GM18858 (cell line): Measurements from ENCODE around the gene NR6A1.

Experiments used
- ATAC-seq: cut with Tn5 transposase; IDR thresholded peaks from one replicate; pipeline ENCODE4 v1.9.1; 2021; ENCODE audit not compliant: unreplicated experiment

Gene NR6A1

GRCh38 chr9:124506931-124507879 lies 263.9 kb downstream of the NR6A1 start, which contains the start of gene NR5A1:
TSS of gene NR5A1 (minus strand) at chr9:124507399. CDS start at chr9:124503395, 4,004 bp downstream.
- no peak for ATAC-seq

GRCh38 chr9:124506433-124506832 lies 264.7 kb downstream of the NR6A1 start:
- no peak for ATAC-seq

GRCh38 chr9:124505901-124506346 lies 265.2 kb downstream of the NR6A1 start:
- no peak for ATAC-seq

- no peak for ATAC-seq
These were observed 265.9 kb downstream of the NR6A1 start for GRCh38 chr9:124505006-124505900.

DNA sequence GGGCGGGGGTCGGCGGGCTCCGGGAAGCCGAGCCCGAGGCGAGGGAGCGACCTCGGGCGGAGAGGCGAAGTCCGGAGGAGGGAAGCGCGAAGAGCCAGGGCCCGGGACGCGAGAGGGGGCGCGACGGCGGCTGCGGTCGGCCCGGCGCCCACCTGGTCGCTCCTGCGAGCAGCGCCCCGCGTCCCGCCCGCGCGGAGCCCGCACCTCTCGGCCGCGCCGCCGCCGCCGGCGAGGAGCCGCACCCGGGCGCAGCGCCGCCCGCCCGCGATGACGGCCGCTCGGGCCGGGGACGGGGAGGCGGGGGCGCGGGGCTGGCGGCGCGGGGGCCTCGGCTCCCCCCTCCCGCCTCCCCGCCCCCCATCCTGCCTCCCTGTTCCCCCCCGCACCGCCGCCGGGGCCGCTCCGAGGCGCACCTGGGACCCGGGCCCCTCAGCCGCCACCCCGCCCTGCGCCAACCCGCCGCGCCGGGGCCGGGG lies 266.5 kb downstream of the NR6A1 start:
- no peak for ATAC-seq

DNA sequence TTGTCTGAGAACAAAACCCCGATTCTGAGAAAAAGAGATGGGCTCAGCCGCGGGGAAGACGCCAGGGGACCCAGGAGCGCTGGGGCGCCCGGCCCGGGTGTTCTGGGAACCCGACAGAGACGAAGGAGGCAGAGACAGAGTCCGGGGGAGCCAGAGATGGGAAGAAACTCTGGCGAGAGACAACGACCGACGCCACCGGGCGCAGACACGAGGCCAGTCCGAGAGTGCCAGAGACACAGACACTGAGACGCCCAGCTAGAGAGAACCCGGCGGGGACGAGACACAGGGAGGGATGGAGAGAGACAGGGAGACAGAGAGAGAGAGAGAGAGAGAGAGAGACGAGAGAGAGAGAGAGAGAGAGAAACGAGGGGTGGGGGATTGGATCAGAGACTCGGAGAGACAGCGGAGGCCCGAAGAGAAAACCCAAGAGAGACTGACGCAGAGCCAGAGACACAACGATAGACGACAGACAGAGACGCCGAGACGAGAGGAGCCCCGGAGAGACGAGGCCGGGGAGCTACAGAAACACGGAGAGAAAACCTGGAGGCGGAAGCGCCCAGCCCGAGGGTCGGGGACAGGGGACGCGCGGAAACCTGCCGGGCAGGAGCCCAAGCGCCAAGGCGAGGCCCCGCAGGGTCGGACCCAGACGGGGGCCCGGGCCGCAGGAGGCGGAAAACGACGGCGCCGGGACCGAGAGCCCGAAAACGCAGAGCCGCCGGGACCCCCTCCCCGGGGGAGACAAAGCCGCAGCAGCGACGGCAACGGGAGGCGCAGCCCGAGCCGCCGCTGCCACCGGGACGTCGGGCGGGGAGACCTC lies 267.2 kb downstream of the NR6A1 start:
- ATAC-seq = no peak

- no peak for ATAC-seq
These were observed 268.1 kb downstream of the NR6A1 start for GRCh38 chr9:124502711-124503702.

DNA sequence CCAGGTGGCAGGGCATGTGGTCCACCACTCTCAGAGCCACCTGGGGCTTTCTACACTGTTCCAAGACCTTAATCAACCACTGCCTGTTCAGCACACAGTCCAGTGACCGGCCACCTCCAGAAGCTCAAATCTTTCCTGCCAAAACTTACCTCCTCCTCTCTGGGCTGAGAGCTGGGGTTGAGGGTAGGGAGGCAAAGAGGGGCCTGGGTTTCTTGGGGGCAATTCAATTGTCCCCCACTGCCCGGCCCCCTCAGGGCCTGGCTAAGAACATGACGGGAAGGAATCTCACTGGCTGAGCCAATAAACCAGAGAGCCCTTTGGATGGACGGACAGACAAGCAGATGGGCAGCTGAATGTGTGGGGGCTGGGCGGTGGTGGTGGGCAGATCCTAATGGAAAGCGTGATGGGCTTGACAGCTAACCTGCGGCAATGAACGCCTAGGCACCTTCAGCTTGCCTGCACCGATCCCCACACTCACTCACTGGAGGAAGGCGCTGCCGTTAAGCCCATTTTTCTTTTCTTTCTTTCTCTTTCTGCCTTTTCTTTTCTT lies 269.3 kb downstream of the NR6A1 start:
- ATAC-seq = no peak

GRCh38 chr9:124500796-124501611 lies 270.1 kb downstream of the NR6A1 start:
- no peak for ATAC-seq

DNA sequence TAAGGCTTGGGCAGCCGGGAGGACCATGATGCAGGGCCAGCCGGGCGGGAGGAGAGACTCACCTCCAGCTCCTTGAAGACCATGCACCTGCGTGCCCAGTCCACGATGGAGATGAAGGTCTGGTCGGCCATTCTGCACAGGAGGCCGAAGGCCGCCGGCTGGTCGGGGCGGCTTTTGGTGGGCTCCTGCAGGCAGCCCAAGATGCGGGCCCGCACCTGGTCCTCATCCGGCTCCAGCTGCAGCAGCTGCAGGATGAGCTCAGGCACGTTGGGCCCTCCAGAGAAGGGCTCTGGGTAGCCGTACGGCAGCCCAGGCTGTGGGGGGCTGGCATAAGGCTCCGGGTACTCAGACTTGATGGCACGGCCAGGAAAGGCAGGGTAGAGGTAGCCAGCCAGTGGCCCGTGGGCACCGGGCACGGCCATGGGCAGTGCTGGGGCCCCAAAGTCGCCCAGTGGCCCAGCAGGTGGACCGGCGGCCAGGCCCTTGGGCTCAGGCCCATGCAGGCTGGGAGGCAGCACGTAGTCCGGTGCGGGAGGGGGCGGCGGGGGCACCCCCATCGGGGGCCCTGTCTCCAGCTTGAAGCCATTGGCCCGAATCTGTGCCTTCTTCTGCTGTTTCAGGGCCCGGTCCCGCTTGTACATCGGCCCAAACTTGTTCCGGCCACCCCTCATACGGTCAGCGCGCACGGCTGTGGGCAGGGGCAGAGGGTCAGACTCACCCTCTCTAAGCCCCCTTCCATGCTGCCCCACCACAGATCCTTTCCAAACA lies 270.9 kb downstream of the NR6A1 start:
- no peak for ATAC-seq

DNA sequence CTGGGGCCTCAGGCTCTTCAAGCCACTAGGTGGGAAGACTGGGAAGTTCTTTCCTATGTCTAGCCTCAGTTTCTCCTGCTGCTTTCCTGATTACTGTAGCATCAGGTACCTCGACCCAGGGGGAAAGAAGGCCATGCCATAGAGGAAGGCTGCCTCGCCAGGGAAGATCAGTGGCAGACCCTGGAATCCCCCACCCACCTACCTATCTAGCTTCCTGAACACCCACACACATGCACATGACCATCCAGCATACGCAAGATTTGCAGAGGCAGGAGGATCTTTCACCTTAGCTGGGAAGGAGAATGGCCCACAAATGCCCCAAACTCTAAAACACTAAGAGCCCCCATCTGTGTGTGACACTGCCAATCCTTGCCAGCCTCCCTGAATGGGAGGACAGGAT lies 271.9 kb downstream of the NR6A1 start:
- ATAC-seq = no peak

- no peak for ATAC-seq
These were observed 272.5 kb downstream of the NR6A1 start for GRCh38 chr9:124498499-124499146.

DNA sequence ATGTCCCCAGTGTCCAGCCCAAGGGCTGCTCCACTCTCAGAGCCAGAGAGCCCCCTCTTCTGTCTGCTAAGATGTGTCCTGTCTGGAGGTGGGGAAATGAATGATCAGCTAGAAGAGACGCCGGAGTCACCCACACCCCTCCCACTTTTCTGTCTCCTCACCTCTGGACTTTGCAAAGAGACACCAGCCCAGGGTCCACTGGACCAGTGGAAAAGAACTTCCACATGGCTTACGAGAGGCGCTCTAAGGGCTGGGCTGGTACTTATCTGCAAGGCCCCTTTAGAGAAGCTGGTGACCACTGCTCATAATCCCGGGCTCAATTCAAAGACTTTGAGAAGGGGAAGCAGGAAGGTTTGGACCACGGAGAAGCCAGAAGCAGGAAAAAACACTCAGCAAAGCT lies 273.1 kb downstream of the NR6A1 start:
- ATAC-seq = no peak

DNA sequence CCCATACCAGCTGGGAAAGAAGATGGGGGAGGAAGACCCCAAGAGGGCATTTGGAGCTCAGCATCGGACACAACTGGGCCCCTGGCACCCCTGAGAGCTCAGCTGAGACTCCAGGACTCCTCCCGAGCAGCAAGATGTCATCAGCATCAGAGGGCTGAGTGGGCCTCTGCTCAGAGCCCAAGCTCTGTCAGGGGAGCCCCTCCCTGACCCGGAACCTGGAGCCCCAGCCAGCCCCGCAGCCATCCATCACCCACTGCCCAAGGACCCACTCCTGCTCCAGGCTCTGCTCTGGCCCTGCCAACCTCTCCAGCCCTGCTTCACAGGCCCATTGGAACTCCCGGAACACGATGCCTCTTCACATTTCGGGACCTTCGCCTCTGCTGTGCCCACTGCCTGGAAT lies 273.7 kb downstream of the NR6A1 start:
- ATAC-seq = no peak

DNA sequence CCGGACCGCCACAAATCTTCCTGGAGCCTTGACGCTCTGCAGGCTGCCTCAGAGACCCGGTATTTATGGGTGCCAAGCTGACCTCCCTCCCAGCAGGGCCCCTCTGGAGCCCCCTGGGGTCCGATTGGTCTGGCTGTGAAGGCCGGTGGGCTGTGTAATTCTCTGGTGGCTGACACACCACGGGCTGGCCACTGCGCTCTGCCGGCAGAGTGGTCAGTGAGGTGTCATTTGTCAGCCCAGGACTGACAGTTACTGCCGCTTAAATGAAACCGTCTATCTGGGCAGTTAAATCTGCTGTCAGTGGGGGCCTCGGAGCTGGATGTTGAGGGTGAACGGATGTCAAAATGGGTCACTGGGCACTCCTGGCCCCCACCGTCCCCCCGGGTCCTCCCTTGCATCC lies 274.6 kb downstream of the NR6A1 start:
- no peak for ATAC-seq

DNA sequence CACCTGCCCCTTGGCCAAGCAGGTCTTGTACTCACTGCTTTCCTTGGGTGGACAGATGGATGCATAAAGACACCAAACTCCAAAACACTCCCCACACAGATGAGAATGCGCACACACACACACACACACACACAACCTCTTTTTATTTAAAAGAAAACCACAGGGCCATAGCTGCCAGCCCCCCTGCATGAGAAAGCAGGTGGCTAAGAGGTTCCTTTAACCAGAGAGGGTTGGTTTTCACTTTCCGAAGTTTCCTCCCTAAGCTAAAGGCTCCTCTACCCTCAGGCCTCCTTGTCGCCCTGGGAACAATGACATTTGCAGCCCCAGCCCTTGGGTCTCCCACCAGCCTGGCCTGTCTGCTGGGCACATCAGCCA lies 275.0 kb downstream of the NR6A1 start:
- no peak for ATAC-seq
